GM21390 (cell line): ENCODE measurements around the gene DMRTB1.

Experiments used
- ATAC-seq: cut with Tn5 transposase; IDR thresholded peaks from one replicate; pipeline ENCODE4 v1.9.1; 2021; ENCODE audit not compliant: unreplicated experiment

The DMRTB1 gene

DNA sequence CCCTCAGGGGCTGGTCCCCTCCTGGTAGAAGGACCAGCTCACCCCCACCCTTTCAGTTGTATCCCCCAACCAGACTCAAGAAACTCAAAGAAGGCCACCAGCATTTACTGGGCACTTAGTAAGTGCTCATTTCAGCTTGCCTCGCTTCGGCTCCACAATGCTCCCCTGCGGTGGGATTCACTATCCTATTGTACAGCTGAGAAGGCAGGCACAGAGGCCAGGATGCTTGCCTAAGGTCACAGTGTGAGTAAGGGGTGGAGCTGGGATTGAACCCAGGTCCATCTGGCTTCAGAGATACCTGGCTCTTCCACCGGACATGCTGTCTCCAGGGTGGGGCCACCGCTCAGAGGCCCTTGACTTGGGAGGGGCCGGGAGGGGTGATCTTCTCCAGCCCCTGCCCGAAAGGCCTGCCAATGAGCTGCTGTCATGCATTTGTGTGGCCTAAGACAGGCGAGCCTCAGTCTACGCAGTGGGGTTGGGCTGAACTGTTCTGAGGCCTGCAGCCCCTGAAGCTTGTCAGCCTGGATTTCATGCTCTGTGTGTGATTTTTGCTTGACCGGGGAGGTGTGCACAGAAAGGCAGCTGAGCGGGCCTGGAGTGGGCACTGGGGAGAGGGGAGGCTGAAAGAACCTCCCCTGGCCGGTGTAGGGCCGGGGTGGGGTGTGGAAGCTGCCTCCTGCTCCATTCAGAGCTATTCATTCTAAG is 48.1 kb downstream of the DMRTB1 start:
- ATAC-seq: no peak

DNA sequence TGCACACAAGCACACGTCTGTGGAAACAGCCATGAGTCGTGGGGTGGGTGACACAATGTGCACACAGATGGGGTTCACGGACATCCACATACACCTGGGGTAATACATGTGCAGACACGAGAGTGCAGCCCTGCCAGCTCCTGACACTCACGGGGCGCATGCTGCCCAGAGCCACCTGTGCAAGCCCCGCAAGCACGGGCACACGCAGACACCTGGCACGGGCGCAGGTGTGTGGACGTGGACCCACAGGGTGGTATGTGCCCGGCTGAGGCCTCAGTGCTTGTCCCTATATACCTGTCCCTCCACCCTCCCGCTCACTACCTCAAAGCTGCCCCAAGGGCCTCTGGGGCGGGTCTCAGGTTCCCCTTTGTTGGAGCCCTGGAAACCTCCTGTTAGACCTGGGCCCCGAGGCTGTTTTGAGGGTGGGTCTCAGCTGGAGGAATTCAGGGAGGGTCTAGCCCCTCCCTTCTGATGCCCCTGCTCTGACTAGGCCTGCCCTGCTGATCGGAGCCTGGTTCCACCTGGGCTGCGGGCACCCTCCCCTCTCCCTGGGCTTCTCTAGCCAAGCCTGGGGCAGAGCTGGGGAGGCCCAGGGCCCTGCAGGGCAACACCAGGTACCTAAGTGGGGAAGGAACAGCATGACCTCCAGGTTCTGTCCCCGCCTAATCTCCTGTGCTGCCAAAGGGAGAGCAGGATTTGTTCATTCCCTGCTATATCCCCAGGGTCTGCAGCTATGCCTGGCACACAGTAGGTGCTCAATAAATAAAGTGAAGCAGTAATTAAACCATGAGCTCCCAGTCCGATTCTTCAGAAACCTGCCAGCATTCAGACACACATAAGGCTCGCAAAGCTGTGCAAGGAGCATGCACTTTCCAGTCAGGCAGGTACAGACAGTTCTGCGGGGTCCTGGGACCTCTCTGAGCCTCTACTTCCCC is 49.1 kb downstream of the DMRTB1 start:
- no peak for ATAC-seq

DNA sequence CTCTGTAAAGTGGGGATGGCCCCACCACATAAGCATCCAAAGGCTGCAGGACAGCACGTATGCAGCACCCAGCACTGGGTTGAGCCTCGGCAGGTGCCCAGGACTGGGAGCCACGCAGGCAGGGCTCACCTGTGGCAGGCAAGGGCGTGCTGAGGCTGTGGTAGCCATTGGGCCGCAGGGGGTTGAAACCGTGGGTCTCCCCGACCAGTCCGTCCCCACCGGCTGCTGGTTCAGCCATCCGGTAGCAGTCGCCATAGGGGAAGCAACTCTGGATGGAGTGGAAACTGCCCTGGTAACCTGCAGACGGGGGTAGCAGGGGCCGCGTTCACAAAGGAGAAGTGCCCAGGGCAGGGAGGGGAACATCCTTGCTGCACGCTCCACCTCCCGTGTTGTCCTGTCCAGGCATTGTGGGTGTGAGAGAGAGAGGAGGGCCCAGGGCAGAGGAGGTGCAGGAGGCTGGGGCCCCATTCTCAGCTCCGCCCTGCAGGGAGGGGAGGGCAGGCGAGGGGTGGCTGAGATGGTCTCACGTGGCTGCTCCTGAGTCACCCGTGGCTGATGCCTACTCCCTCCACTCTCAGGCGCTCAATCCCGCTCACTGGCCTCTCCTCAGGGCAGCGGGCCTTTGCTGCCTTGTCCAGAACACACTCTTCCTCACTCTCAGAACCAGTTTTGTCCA is 49.9 kb downstream of the DMRTB1 start:
- no peak for ATAC-seq

DNA sequence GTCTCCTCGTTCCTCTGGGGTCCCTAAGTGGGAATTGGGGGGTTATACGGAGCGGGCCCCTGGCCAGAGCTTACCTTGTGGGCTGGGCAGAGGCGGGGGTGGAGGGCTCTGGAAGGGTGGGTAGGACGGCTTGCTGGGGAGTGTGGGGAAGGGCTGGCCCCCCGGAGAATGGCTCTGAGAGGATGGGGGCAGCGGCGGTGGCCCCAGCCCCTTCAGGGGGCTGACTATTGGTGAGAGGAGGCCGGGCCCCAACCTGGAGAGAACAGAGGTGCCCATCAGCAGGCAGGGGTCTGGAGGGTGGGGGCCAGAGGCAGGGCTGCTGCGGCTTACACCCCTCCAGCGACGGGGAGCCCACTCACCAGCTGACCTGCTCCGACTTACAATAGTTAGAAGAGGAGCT is 50.6 kb downstream of the DMRTB1 start:
- no peak for ATAC-seq

DNA sequence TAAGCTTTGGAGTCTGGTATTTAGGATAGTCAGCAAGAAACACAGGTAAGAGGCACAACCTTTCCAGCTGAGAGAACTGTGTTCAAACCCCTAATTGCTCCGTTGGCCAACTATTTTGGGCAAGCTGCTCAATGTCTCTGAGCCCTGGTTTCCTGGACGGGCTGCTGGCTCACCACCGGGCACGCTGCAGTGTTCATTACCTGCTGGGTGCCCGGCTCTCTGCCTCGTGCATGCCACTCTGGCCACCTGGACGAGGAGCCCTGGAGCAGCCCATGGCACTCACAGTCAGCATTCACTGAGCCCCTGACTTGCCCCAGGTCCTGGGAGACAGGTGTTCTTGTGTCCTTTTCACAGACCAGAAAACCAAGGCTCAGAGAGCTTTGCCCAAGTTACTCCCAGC is 51.0 kb downstream of the DMRTB1 start:
- ATAC-seq: no peak

DNA sequence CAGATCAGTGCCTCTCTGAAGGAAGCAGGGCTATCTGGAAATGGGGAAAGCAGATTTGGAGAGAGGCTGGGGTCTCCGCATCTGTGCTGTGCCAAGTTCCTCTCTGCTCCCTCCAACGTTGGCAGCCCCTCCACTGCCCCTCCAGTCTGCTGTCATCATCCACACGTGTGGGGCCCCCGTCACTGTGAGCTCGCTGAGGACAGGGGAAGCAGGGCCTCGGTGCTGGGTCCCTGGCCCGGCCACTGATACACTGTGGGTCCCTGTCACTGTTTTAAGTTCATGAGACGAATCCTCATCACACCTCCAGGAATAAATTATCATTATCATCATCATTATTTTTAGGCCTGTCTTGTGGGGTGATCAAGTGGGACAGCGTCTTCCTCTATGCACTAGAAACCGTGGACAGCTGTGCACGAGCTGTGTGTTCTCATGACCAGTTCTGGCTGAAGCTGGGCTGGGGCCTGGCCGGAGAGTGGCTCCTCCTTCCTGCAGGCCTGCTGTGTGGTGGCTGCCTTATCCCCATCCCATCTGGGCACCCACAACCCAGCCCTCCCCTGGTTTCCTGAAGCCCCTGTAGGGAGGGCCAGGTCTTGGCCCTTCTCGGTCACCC is 52.2 kb downstream of the DMRTB1 start:
- ATAC-seq: no peak

DNA sequence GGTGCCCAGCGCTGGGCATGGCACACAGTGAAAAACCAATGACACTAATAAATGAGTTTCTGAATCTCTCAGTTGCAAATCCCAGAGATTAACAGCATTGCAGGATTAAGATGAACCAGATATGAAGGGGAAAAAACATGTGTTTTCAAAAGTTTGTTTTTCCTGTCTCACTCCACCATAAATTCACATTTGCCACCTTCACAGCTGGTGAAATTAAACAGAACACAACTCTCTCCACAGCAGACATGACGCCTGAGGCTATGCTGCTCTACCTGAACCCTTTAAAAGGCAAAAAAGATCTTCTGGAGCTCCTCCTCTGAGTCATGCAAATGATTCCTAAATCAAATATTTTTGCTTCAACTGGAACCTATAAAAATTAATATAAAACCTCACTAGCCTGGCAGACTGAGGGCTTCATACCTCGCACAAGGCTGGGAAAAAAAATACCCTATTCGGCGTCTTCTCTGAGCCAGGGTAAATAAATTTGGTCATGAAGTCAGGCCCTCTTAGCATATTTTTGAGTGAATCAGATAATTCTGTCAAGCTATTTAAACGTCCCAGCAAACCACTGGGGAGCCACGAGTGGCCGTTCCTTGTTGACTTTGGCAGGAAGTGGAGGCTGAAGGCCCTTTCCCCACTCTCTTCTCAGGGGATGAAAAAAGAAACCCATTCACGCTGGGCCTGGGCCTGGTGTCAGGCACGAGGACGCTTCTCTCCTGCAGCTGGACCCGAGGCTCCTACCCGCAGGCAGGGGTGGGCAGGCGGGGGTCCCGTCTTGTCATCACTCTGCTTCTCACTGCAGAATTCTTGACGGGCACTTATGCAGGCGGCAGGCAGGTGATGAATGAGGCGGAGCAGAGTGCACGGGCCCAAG is 53.0 kb downstream of the DMRTB1 start:
- no peak for ATAC-seq

DNA sequence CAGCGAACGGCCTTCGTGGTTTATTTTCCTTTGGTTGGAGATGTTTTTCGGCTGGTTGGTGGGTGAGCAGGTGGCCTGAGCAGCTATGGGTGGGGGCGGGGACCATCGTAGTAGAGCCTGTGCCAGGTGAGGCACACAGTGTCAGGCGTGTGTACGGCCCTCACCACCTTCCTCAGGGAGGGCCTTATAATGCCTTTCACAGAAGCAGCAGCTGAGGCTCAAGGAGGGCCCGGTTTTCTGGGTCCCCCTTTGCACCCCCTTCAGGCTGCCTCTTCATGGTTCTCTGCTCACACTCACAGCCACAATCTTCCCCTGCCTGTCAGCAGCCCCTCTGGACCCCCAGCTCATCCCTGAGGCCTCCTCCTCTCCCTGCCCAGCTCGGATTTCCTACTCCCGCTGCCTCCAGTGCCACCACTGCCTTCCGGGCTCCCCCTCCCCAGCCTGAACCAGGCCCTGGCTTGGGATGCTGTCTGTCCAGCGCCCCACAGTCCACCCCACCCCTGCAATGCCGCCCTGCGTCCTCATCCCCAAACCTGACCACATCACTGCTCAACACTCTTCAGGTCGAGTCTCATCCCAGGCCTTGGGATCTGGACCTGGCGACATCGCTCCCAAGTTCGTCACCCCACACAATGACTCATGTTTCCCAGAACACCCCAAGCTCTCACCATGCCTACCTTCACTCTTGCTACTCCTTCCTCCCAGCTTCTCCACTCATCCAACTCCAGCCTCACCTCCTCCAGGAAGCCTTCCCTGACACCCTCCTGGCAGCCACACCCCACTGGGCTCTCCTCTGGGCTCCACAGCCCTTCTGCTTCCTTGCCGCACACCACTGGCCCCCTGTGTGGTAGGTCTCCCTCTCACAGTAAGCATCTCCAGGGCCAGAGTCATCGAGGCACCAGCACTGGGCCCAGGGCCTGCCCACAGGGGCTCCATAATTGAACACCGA is 53.9 kb downstream of the DMRTB1 start:
- no peak for ATAC-seq

DNA sequence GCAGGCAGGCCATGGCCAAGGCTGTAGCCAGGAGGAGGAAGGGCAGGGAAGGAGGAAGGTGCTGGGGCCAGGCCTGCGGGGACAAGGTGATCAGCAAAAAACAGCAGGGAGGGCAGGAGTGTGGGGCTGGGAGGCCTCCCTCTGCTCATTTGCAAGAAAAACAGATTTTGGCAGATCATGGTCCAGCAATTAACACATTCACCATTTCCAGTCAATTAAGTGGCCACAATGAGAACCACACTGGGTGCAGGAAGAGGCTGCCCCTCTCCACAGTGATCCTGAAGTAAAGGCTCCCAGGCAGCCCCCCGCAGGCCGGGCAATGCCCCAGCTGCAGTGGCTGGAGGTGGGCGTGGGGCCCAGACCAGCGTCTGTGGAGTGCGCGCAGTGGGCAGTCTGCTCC is 54.6 kb downstream of the DMRTB1 start:
- ATAC-seq: no peak

DNA sequence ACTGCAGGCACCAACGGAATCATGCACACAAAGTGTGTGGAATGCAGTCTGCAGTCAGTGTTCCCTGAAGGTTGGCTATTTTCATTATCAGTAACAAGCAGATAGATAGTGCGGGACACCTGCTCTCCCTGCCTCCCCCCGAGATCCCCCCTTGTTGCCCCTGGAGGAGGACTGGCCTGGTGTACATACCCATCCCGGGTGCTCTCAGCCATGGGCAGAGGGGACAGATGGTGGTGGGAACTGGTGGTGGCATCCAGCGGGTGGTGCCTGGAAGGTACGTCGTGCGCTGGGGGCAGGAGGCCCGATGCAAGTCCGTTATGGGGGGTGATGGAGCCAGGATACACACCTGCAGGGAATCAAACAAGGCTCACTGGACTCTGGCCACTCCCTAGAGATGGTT is 55.2 kb downstream of the DMRTB1 start:
- no peak for ATAC-seq

DNA sequence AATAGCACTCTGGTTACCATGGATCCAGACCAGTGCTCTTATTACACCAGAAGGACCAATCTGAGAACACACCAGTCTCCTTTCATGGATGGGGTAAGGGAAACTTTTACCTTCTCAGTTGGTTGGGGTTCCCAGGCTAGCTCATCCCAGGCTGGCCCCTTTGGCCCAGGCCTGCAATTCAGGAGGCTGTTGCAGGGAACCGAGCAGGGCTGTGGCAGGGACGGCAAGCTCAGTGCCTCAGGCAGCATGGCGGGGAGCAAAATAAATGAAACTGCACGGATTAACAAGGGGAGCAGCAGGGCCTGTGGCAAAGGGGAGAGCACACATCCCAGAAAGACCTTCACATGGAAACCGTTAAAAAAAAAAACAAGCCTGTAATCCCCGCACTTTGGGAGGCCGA is 57.0 kb downstream of the DMRTB1 start:
- no peak for ATAC-seq
